ENCODE data around the gene HHLA2. TPM values are rescaled to one million over a fixed set of nuclear protein-coding genes. Genes with fewer than 3 reads are reported as not detected.
A peak's percentile ranks its signal among the peaks of the same experiment; 100 is the strongest.
"Not testable (repeated sequence)": the region's sequence is repeated elsewhere in the genome, so short reads cannot be mapped to it uniquely, and the experiment has no call there.

The HHLA2 gene
- total RNA-seq, 1 donor from 2014 or later = not detected

- DNase-seq (ENCODE audit: low read depth, low spot score) = no peak
Observed at GRCh38 chr3:108341911-108342310, 45.6 kb downstream of the HHLA2 start.

DNA sequence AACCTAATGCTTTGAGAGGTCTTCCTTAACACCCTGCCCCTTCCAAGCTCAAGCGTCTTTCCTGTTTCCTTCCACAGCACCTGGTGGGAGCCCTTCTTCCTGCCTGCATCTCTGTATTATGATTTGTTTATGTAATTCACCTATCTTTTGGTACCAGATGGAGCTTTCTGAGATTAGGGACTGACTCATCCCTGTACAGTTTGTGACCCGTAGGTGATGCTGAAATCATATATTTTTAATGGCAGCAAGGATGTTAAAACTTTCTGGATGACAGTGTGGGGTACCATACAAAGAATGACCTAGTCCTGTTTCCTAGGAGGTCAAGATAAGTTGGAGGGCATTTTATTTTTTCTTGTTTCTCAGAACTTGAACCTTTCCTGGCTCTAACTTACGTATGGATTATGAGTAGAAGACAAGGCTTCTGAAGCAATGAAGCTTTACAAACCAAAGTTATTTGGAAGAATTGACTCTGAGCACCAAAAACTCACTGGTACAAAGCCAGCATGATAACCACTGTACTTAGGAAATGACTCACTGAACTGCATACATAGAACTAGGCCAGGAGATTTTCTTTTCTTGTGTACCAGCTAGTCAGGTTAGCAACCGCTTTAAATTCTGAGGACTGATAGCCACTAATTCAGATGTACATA, 46.6 kb downstream of the HHLA2 start:
- peak; percentile 33 for DNase-seq (ENCODE audit: low read depth, low spot score)

- DNase-seq (ENCODE audit: low read depth, low spot score) = no peak
Observed at GRCh38 chr3:108343491-108343890, 47.1 kb downstream of the HHLA2 start.

GRCh38 chr3:108345492-108346205, 49.3 kb downstream of the HHLA2 start:
- DNase-seq (ENCODE audit: low read depth, low spot score) = no peak

- no peak for DNase-seq (ENCODE audit: low read depth, low spot score)
Observed at GRCh38 chr3:108346301-108347227, 50.2 kb downstream of the HHLA2 start.

GRCh38 chr3:108352176-108352575, 55.8 kb downstream of the HHLA2 start:
- DNase-seq (ENCODE audit: low read depth, low spot score) = no peak

- DNase-seq (ENCODE audit: low read depth, low spot score) = no peak
Observed at GRCh38 chr3:108354562-108354961, 58.2 kb downstream of the HHLA2 start.

GRCh38 chr3:108357042-108357441, 60.7 kb downstream of the HHLA2 start:
- no peak for DNase-seq (ENCODE audit: low read depth, low spot score)

DNA sequence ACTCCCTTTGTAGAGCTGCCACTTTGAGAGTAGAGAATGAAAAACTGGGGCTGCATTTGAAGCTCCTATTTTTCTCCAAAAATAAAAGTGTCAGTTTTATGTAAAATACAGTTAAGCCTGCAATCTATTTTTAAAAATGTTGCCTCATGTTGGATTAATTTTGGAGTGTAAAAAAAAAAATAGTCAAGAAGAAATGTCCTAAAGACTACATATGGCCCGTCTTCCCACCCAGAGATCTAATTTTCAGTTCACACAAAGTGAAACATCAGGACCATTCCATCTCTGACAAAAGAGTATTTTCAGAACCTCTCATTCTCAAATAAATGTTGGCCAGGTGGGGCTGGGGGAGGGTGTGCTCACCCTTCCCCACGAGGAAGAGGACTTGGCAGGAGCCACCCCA, 62.7 kb downstream of the HHLA2 start:
- DNase-seq (ENCODE audit: low read depth, low spot score) = no peak

GRCh38 chr3:108376026-108376425, 79.7 kb downstream of the HHLA2 start:
- DNase-seq (ENCODE audit: low read depth, low spot score) = no peak

DNA sequence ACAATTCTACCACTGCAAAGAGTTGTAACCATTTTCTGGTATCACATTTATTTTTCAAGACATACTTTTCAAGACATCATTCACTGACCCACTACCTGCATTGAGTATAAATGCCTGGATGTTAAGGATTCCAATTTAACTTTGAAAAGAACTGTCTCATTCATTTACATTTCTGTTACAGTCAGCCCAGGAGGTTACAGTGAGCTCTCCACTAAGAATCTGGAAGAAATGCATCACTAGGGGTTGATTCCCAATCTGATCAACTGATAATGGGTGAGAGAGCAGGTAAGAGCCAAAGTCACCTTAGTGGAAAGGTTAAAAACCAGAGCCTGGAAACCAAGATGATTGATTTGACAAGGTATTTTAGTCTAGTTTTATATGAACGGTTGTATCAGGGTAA, 81.0 kb downstream of the HHLA2 start:
- DNase-seq (ENCODE audit: low read depth, low spot score) = no peak

- DNase-seq (ENCODE audit: low read depth, low spot score) = no peak
Observed at GRCh38 chr3:108378153-108378951, 82.0 kb downstream of the HHLA2 start.

GRCh38 chr3:108378952-108379342, 82.6 kb downstream of the HHLA2 start:
- DNase-seq (ENCODE audit: low read depth, low spot score) = not testable (repeated sequence)

DNA sequence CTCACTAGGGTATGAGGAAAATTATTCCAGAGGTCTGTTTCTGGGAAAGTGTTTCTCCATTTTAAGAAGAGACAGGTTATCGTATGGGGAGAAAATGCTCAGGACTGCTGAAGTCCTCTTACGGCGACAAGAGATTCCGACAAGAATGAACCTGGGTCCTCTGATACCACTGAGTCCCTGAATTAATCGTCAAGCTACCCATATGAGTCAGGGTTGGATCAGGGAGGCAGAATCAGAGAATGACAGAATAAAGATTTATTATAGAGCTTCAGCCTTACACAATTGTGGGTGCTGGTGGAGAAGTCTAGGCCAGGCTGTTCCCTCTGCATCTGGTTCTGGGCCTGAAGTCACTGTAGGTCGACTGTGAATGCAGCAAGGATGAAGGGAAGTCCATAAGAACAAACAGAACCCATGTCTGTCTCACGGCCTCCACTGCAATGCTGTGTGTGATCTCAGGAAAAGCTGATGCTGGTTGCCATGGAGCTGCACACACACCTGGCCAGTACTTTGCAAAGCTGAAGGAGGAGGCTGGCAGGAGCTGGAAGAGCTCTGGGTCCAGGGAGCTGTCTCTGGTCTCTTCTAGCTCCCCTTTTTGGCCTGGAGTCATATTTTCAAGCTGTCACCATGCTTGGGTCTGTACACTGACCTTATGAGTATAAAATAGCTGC, 83.9 kb downstream of the HHLA2 start:
- DNase-seq (ENCODE audit: low read depth, low spot score) = no peak

DNA sequence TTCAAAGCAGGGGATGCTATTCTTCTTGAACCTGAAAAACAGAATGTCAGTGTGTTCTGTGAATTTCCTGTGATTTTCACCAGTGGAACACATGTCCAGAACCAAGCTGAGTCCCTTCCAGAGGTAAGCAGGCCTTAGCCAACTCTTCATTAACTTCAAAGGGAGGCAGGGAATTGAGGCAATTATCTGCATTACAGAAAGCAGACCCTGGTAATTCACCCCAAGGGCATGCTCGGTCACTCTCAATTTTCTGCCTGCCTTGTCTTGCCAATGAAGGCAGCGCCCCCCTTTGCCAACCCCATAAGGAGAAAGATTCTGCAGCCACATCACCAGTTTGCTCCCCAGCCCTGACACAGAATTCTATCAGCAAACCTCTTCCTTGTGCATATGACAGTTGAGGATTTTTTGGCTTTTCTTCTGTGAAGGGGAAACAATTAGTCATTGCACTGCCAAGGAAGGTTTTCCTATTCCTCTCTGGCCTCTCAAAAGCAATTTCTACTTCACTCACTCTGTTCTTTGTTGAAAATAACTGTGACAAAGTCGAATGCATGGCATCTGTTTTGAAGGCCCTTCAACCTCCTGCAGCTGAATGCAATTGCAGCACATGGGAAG, 85.3 kb downstream of the HHLA2 start:
- no peak for DNase-seq (ENCODE audit: low read depth, low spot score)

GRCh38 chr3:108383306-108383705, 87.0 kb downstream of the HHLA2 start:
- no peak for DNase-seq (ENCODE audit: low read depth, low spot score)

DNA sequence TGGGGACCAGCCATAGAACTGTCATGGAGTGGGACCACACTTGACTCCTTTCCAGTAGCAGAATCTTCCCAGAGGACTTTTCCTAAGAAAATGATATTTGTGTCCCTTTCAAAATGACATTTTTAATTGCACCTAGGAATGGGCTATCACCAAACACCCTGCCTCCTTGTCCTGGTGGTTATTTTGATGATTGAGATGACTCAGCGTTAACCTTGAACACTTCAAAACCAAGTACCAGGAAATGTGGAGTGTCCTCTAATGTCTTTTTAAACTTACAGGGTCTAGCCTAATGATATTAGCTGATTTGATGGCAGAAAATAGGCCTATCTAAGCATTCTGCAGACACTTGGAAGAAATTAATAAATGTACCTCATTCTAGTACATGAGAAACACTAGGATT, 90.7 kb downstream of the HHLA2 start:
- no peak for DNase-seq (ENCODE audit: low read depth, low spot score)

DNA sequence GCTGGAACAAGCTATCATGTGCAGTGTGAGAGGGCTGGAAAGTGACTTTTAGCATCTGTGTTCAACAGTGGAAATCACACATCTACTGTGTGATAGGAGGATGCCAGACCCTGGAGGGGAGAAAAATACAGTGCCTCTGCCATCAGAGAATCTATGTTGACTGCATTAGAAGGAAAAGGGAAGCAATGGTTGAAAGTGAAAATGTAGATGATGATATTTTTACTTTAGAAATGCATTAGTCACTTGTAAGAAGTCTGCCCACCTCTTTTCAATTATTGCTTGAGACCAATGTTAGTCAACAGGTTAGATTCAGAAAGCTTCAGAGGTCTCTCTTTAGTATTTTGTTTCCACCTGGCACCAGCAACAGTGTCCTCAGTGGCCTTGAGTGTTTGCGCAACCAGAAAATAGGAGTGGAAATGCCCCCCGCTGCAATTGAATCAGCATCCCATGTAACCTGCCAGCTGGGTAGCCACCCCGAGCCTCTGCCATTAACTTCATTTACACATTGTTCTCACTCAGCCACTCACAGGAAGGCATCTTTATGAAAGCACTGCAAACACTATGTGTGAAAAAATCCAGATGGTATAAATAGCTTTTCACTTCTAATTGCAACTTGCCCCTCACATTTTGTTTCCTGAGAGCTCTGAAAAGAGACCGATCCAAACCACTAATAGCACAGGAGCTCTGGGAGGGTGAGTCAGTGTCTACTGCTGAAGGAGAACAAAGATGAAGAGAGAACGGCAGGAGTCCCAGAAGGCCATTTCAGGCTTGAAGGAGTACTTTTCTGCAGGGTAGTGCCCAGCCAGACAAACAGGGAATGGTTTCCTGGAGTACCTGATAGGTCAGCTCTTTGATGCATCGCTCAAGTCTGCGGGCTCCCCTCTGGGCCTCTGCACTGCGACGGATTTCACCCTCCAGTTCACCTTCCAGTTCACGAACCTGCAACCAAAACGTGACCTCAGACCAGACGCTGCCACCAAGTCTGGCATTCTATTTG, 92.1 kb downstream of the HHLA2 start:
- no peak for DNase-seq (ENCODE audit: low read depth, low spot score)

- no peak for DNase-seq (ENCODE audit: low read depth, low spot score)
Observed at GRCh38 chr3:108389372-108389771, 93.0 kb downstream of the HHLA2 start.

All from pulmonary artery endothelial cell (primary cell).